ENCODE results near the gene STPG1. TPM values are rescaled to one million over a fixed set of nuclear protein-coding genes. Genes with fewer than 3 reads are reported as not detected.

STPG1 gene
- total and polyA plus RNA-seq, 9 of the 15 experiments (the other 6 are each of a cell fraction or from before 2014, with no cell fraction given) = 5.0 to 11.9 (median 8.3) TPM

DNA sequence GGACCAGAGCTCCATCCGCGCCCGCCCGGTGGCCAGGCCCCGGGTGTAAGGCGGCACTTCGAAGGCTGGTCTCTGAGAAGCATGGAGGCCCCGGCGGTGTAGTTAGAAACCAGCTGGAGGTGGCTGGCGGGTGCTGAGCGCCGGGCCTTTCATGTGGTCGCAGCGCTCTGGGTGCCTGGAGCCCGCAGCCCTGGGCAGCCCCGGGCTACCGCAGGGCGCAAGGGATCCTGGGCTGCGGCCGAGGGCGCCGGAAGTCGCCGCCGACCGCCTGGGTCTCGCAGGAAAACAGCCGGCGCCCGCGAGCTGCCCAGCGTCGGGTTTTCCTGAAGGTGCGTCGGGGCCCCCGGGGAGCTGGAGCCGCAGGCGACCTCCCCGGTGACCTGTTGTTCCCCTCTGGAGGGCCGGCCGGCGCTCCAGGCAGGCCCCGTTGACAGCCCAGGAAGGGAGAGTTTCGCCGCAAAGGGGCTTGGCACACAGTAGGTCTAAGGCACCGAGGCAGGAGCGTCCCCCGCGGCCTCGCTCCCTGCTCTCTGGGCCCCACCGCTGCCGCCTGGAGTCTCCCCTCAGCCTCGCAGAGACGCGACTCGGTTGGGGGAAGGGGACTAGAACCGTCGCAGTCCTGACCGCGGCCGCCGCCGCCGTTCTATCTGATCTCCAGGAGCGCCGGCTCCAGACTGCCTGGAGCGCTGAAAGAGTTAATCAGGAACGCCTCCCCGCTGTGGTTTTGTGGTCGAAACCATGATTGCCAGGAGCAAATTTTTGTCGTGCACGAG is 91.7 kb downstream of the STPG1 start (continued):
- TF ChIP-seq, protein P1, sequence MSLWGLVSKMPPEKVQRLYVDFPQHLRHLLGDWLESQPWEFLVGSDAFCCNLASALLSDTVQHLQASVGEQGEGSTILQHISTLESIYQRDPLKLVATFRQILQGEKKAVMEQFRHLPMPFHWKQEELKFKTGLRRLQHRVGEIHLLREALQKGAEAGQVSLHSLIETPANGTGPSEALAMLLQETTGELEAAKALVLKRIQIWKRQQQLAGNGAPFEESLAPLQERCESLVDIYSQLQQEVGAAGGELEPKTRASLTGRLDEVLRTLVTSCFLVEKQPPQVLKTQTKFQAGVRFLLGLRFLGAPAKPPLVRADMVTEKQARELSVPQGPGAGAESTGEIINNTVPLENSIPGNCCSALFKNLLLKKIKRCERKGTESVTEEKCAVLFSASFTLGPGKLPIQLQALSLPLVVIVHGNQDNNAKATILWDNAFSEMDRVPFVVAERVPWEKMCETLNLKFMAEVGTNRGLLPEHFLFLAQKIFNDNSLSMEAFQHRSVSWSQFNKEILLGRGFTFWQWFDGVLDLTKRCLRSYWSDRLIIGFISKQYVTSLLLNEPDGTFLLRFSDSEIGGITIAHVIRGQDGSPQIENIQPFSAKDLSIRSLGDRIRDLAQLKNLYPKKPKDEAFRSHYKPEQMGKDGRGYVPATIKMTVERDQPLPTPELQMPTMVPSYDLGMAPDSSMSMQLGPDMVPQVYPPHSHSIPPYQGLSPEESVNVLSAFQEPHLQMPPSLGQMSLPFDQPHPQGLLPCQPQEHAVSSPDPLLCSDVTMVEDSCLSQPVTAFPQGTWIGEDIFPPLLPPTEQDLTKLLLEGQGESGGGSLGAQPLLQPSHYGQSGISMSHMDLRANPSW (CRISPR knock-in tag; IDR thresholded peaks at IDR 0.05) = no peak
- TF ChIP-seq IRF2 (CRISPR knock-in tag; IDR thresholded peaks at IDR 0.05) (no peak), POLR3A (IDR thresholded peaks at IDR 0.05; ENCODE audit: borderline replicate concordance, extremely low read depth, insufficient read depth, insufficient read length) (no peak), U2AF1 (optimal IDR thresholded peaks at IDR 0.05; ENCODE audit: low read depth, low read length) (no peak), GATAD2A (IDR thresholded peaks at IDR 0.05) (peak; percentile 63; the same call in 1 of the 2 replicates), CBFA2T3 (IDR thresholded peaks at IDR 0.05) (peak; percentile 65), CBX8 (IDR thresholded peaks at IDR 0.05; ENCODE audit: borderline replicate concordance, extremely low read depth, low read depth, low read length, poor library complexity, severe bottlenecking) (no peak), XRCC5 (IDR thresholded peaks at IDR 0.05; ENCODE audit: low read depth, low read length) (no peak)
- TF ChIP-seq, protein P2, sequence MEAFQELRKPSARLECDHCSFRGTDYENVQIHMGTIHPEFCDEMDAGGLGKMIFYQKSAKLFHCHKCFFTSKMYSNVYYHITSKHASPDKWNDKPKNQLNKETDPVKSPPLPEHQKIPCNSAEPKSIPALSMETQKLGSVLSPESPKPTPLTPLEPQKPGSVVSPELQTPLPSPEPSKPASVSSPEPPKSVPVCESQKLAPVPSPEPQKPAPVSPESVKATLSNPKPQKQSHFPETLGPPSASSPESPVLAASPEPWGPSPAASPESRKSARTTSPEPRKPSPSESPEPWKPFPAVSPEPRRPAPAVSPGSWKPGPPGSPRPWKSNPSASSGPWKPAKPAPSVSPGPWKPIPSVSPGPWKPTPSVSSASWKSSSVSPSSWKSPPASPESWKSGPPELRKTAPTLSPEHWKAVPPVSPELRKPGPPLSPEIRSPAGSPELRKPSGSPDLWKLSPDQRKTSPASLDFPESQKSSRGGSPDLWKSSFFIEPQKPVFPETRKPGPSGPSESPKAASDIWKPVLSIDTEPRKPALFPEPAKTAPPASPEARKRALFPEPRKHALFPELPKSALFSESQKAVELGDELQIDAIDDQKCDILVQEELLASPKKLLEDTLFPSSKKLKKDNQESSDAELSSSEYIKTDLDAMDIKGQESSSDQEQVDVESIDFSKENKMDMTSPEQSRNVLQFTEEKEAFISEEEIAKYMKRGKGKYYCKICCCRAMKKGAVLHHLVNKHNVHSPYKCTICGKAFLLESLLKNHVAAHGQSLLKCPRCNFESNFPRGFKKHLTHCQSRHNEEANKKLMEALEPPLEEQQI (IDR thresholded peaks at IDR 0.05) = no peak
- TF ChIP-seq, protein P3, sequence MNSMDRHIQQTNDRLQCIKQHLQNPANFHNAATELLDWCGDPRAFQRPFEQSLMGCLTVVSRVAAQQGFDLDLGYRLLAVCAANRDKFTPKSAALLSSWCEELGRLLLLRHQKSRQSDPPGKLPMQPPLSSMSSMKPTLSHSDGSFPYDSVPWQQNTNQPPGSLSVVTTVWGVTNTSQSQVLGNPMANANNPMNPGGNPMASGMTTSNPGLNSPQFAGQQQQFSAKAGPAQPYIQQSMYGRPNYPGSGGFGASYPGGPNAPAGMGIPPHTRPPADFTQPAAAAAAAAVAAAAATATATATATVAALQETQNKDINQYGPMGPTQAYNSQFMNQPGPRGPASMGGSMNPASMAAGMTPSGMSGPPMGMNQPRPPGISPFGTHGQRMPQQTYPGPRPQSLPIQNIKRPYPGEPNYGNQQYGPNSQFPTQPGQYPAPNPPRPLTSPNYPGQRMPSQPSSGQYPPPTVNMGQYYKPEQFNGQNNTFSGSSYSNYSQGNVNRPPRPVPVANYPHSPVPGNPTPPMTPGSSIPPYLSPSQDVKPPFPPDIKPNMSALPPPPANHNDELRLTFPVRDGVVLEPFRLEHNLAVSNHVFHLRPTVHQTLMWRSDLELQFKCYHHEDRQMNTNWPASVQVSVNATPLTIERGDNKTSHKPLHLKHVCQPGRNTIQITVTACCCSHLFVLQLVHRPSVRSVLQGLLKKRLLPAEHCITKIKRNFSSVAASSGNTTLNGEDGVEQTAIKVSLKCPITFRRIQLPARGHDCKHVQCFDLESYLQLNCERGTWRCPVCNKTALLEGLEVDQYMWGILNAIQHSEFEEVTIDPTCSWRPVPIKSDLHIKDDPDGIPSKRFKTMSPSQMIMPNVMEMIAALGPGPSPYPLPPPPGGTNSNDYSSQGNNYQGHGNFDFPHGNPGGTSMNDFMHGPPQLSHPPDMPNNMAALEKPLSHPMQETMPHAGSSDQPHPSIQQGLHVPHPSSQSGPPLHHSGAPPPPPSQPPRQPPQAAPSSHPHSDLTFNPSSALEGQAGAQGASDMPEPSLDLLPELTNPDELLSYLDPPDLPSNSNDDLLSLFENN (IDR thresholded peaks at IDR 0.05; ENCODE audit: low read depth in 2 of 2, low read length in 2 of 2) = 0 out of 4 replicates have a peak, but pooled peaks of 1 of the 2 experiments have one; percentile 15
